ENCODE results near the gene ZBTB2.

ZBTB2 gene

DNA sequence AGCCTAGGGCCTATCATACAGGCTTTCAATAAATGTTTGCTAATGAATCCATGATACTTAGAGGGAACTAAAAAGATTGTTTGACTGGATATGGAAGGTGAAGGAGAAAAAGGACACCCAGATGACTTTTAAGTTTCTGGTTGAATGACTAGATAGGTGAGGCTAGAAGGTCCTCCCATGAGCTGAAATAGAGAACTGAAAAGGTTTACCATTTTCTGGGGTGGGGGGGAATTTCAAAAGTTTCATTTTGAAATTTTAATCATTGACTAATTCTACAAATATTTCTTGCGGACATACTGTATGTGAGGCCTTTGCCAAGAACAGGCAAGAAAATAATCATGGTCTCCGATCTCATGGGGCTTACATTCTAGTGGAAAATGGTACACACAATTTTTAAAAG lies 17.9 kb upstream of the ZBTB2 start:
- no peaks in the 10 kb centered on the region for H3K4me1 ChIP-seq (ENCODE audit: control insufficient read depth, low read length)
- peaks cover 20% of the 10 kb centered on the region for H3F3A ChIP-seq (ENCODE audit: control insufficient read depth, insufficient read depth)
- peaks cover 13% of the 10 kb centered on the region; the same call in 1 of the 2 replicates for H4K20me1 ChIP-seq (ENCODE audit: control insufficient read depth, insufficient read depth, low read depth, low read length)
- H3K4me2 ChIP-seq (ENCODE audit: low read length), result no peak overlapping the region
- H3K9me3 ChIP-seq (ENCODE audit: control insufficient read depth, insufficient read depth, low read length), result no peaks in the 10 kb centered on the region
- H3K79me2 ChIP-seq (ENCODE audit: control insufficient read depth, low read length), result peaks cover 26% of the 10 kb centered on the region
- no peaks in the 10 kb centered on the region for H3K27me3 ChIP-seq (ENCODE audit: control insufficient read depth, low read length)
- TF ChIP-seq, protein P1, sequence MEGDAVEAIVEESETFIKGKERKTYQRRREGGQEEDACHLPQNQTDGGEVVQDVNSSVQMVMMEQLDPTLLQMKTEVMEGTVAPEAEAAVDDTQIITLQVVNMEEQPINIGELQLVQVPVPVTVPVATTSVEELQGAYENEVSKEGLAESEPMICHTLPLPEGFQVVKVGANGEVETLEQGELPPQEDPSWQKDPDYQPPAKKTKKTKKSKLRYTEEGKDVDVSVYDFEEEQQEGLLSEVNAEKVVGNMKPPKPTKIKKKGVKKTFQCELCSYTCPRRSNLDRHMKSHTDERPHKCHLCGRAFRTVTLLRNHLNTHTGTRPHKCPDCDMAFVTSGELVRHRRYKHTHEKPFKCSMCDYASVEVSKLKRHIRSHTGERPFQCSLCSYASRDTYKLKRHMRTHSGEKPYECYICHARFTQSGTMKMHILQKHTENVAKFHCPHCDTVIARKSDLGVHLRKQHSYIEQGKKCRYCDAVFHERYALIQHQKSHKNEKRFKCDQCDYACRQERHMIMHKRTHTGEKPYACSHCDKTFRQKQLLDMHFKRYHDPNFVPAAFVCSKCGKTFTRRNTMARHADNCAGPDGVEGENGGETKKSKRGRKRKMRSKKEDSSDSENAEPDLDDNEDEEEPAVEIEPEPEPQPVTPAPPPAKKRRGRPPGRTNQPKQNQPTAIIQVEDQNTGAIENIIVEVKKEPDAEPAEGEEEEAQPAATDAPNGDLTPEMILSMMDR (IDR thresholded peaks at IDR 0.05; ENCODE audit: low read depth, low read length, poor library complexity, severe bottlenecking), result no peak
- TF ChIP-seq EZH2phosphoT487 (IDR thresholded peaks at IDR 0.05; ENCODE audit: borderline replicate concordance, low read length), result no peak
- no peaks in the 10 kb centered on the region for H3K9me2 ChIP-seq (replicated peaks; ENCODE audit: control insufficient read depth, low read length)
- no peak overlapping the region for H3K27ac ChIP-seq (ENCODE audit: low read depth, low read length)
- peaks cover 80% of the 10 kb centered on the region for H3K36me3 ChIP-seq (ENCODE audit: control insufficient read depth, low read length)
- H3K4me3 ChIP-seq (ENCODE audit: low read length), result no peak overlapping the region

DNA sequence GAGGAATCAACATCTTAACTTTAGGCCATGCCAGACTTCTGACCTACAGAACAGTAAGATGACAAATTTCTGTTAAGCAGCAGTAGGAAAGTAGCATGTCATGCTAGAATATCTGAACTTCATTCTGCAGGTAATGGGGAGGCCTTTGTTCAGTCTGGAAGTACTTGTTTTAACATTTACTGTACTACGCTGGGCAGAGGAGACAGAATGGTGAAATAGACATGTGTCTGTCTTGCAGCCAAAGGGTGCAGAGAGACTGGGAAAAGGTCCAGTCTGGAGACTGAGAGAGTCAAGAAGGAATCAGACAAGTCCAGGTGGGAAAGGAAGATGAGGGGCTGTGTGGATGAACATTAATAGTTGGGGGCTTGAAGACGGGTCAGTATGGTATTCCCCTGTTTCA lies 17.5 kb upstream of the ZBTB2 start:
- Histone ChIP-seq H3K27ac (ENCODE audit: low read depth, low read length) (no peak overlapping the region), H3K9me3 (ENCODE audit: control insufficient read depth, insufficient read depth, low read length) (no peaks in the 10 kb centered on the region), H3K36me3 (ENCODE audit: control insufficient read depth, low read length) (peaks cover 82% of the 10 kb centered on the region), H3K79me2 (ENCODE audit: control insufficient read depth, low read length) (peaks cover 29% of the 10 kb centered on the region), H3K9me2 (replicated peaks; ENCODE audit: control insufficient read depth, low read length) (no peaks in the 10 kb centered on the region), H3K27me3 (ENCODE audit: control insufficient read depth, low read length) (no peaks in the 10 kb centered on the region), H3K4me2 (ENCODE audit: low read length) (no peak overlapping the region), H3F3A (ENCODE audit: control insufficient read depth, insufficient read depth) (peaks cover 20% of the 10 kb centered on the region), H3K4me3 (ENCODE audit: low read length) (no peak overlapping the region), H4K20me1 (ENCODE audit: control insufficient read depth, insufficient read depth, low read depth, low read length) (peaks cover 13% of the 10 kb centered on the region; the same call in 1 of the 2 replicates), H3K4me1 (ENCODE audit: control insufficient read depth, low read length) (no peaks in the 10 kb centered on the region)
- no peak for TF ChIP-seq EZH2phosphoT487 (IDR thresholded peaks at IDR 0.05; ENCODE audit: borderline replicate concordance, low read length)
- TF ChIP-seq, protein P1 (IDR thresholded peaks at IDR 0.05; ENCODE audit: low read depth, low read length, poor library complexity, severe bottlenecking), result no peak

DNA sequence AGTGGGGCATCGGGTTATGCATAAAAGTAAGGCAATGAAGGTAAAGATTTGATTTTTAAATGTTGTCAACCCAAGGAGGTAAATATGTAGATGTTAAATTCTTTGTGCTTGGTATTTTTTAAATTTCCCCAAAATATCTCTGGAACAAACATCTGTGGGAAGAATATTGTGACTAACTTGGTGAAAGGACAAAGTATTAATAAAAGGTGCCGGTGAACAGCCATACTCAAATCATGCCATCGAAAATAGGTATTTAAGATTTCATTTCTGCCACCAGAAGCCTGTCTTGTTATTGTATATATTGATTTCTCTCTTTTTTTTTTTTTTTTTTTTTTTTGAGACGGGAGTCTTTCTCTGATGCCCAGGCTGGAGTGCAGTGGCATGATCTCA lies 12.6 kb upstream of the ZBTB2 start:
- Histone ChIP-seq H3F3A (ENCODE audit: control insufficient read depth, insufficient read depth) (peaks cover 23% of the 10 kb centered on the region), H3K4me2 (ENCODE audit: low read length) (no peak overlapping the region), H3K9me3 (ENCODE audit: control insufficient read depth, insufficient read depth, low read length) (no peaks in the 10 kb centered on the region), H3K79me2 (ENCODE audit: control insufficient read depth, low read length) (peaks cover 76% of the 10 kb centered on the region), H3K4me3 (ENCODE audit: low read length) (no peak overlapping the region), H3K27me3 (ENCODE audit: control insufficient read depth, low read length) (no peaks in the 10 kb centered on the region), H3K27ac (ENCODE audit: low read depth, low read length) (no peak overlapping the region), H3K36me3 (ENCODE audit: control insufficient read depth, low read length) (peaks cover 77% of the 10 kb centered on the region), H3K4me1 (ENCODE audit: control insufficient read depth, low read length) (peaks cover 13% of the 10 kb centered on the region), H4K20me1 (ENCODE audit: control insufficient read depth, insufficient read depth, low read depth, low read length) (peaks cover 24% of the 10 kb centered on the region), H3K9me2 (replicated peaks; ENCODE audit: control insufficient read depth, low read length) (no peaks in the 10 kb centered on the region)
- TF ChIP-seq, protein P1 (IDR thresholded peaks at IDR 0.05; ENCODE audit: low read depth, low read length, poor library complexity, severe bottlenecking), result no peak
- no peak for TF ChIP-seq EZH2phosphoT487 (IDR thresholded peaks at IDR 0.05; ENCODE audit: borderline replicate concordance, low read length)

Measured in DOHH2 (cell line).